Bone marrow (tissue), 2 donors: ENCODE results near the gene ARL10.

Source experiments
- DNase-seq, 2 donors: peaks; one replicate each; lab custom pipeline; 2025; lab: John Stamatoyannopoulos, UW

Gene ARL10

GRCh38 chr5:176410486-176411180, 45.3 kb downstream of the ARL10 start:
- DNase-seq: no peak

- no peak for DNase-seq
Observed at GRCh38 chr5:176412517-176413254, 47.4 kb downstream of the ARL10 start.

GRCh38 chr5:176413255-176413565, 47.9 kb downstream of the ARL10 start:
- DNase-seq: no peak

- DNase-seq: no peak
Observed at GRCh38 chr5:176413709-176414191, 48.5 kb downstream of the ARL10 start.

GRCh38 chr5:176414704-176415103, 49.4 kb downstream of the ARL10 start:
- no peak for DNase-seq

- no peak for DNase-seq
Observed at GRCh38 chr5:176415240-176415951, 50.1 kb downstream of the ARL10 start.

GRCh38 chr5:176415952-176416924, 51.0 kb downstream of the ARL10 start, which contains the start of gene CLTB:
Gene CLTB (minus strand): TSS chr5:176416539. CDS start chr5:176416363, 176 bp downstream.
- DNase-seq: peak; percentile 60 to 72

GRCh38 chr5:176416965-176417364, 51.7 kb downstream of the ARL10 start:
- DNase-seq: no peak

- no peak for DNase-seq
Observed at GRCh38 chr5:176418251-176418650, 53.0 kb downstream of the ARL10 start.

GRCh38 chr5:176420086-176420485, 54.8 kb downstream of the ARL10 start:
- no peak for DNase-seq

GRCh38 chr5:176420972-176421544, 55.8 kb downstream of the ARL10 start:
- no peak for DNase-seq

- DNase-seq: no peak
Observed at GRCh38 chr5:176424181-176424580, 58.9 kb downstream of the ARL10 start.

GRCh38 chr5:176425138-176425537, 59.9 kb downstream of the ARL10 start:
- no peak for DNase-seq

- no peak for DNase-seq
Observed at GRCh38 chr5:176425791-176426190, 60.5 kb downstream of the ARL10 start.

- DNase-seq: no peak
Observed at GRCh38 chr5:176426876-176427275, 61.6 kb downstream of the ARL10 start.

- DNase-seq: no peak
Observed at GRCh38 chr5:176427971-176428370, 62.7 kb downstream of the ARL10 start.

GRCh38 chr5:176429972-176430371, 64.7 kb downstream of the ARL10 start:
- no peak for DNase-seq
